GM19023 (cell line): ENCODE results near the gene PHF21B.

Experiments
- ATAC-seq: cut with Tn5 transposase; IDR thresholded peaks from one replicate; pipeline ENCODE4 v1.9.1; 2021; ENCODE audit warnings: mild to moderate bottlenecking, moderate library complexity; ENCODE audit not compliant: unreplicated experiment

The PHF21B gene

DNA sequence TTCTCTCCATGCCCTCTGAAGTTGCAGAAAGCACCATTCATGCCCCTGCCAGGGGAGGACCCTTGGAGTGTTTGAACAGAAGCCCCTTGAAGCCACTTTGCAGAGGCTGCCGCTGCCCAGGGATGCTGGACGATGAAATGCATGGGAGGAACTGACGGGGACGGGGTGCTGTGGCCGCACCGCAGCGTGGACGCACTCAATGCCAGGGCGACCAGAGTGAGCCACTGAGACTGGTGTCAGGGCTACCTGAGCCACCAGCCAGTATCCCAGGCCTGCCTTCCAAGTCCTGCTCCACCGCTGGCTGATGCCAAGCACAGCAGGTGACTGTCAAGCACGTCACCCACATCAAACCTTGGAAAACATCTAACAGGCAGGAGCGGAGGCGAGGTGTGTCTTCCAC lies 17.6 kb downstream of the PHF21B start:
- no peak for ATAC-seq

DNA sequence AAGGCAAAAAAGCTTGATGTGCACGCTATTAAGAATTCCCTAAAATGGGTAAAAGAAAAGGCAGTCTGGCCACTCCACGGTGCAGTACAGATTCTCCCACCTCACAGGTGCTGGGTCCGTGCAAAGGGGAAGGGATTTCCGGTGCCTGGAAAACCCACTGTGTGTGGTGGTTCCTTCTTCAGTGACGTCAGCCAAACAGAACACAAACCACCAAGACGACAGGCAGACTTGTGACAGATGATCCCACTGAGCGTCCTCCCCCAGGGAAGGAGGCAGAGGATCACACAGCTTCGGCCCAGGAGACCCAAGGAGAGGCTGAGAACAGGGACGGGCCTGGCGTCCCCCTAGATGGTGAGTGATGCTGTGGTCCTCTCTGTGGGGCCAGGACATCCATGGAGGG lies 18.6 kb downstream of the PHF21B start:
- ATAC-seq = no peak

DNA sequence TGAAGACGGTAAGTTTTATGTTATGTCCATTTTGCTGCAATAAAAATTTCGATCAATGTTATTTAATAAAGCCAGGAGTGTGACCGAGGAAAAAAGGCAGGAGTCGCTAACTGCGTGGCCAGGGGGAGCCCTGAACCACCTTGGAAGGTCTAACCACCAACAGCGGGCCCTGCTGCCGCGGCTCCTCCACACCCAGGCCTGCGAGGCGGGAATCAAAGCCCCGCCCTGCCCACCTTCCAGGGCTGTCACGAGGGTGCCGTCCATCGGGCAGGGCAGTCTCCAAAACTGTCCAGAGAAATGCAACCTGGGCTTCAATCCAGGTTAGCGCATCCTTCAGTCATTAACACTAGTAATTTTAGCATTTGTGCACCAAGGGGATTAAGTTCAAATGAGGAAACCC lies 19.0 kb downstream of the PHF21B start:
- no peak for ATAC-seq

- no peak for ATAC-seq
Measured at GRCh38 chr22:44990328-44990727, 19.5 kb downstream of the PHF21B start.

DNA sequence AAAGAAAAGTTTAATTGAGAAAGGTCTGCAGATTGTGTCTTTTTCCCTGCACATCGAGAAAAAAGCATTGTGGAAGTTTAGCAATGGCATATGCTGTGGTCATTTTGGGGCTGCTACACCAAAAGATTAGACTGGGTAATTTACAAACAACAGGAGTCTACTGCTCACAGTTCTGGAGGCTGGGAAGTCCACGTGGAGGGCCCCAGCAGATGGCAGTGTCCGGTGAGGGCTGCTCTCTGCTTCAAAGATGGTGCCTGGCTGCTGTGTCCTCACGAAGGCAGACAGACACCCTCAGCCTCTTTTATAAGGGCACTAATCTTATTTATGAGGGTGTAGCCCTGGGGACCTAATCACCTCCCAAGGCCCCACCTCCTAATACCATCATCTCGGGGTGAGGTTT lies 21.1 kb downstream of the PHF21B start:
- no peak for ATAC-seq

DNA sequence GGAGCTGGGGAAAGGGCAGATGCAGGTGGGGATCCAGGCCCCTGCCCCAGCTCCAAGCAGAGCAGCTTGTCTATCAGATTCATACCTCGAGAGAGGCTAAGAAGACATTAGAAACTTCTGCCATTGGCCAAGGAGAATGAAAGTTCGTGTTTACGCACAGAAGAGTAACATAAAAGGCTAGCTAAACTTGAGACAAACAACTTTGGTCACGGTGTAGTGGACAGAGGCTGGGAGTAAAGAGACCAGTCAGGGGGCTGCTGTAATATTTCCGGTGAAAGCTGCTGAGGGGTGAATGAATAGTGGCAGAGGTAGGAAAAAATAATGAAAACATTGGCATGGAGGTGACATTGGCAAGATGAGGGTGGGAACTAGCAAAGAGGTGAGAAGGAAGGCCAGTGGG lies 22.9 kb downstream of the PHF21B start:
- no peak for ATAC-seq

DNA sequence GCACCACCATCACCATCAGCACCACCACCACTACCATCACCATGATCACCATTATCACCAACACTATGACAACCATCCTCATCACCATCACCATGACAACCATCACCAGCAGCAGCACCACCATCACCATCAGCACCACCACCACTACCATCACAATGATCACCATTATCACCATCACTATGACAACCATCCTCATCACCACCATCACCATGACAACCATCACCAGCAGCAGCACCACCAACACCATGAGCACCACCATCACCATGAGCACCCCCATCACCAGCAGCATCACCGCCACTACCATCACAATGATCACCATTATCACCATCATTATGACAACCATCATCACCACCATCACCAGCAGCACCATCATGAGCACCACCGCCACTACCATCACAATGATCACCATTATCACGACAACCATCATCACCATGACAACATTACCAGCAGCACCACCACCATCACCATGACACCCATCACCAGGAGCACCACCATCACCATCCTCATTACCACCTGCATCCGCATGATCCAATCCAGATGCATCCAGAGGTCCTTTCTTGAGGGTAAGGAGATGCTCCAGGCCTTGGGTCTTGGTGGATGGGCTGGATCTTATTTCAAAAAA lies 23.8 kb downstream of the PHF21B start:
- ATAC-seq = no peak

- ATAC-seq = no peak
Measured at GRCh38 chr22:44983878-44984482, 25.8 kb downstream of the PHF21B start.

GRCh38 chr22:44982445-44982844 lies 27.4 kb downstream of the PHF21B start:
- no peak for ATAC-seq

GRCh38 chr22:44981857-44982256 lies 27.9 kb downstream of the PHF21B start:
- no peak for ATAC-seq

- no peak for ATAC-seq
Measured at GRCh38 chr22:44979154-44979553, 30.7 kb downstream of the PHF21B start.

GRCh38 chr22:44975427-44976262 lies 34.2 kb downstream of the PHF21B start:
- no peak for ATAC-seq

- ATAC-seq = no peak
Measured at GRCh38 chr22:44974454-44974853, 35.4 kb downstream of the PHF21B start.

DNA sequence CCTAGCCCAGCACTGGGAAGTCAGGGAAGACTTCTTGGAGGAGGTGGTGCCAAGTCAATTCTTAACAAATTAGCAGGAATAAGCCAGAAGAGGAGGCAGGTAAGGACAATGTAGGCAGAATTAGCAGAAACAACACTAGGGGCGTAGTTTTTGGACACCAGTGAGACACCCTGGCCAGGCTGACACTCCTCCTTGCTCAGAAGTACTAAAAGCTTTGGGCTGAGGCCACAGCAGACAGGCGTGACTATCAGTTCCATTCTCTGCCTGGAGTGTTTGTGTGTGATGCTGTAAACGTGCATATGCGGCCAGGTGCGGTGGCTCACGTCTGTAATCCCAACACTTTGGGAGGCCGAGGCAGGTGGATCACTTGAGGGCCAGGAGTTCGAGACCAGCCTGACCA lies 36.0 kb downstream of the PHF21B start:
- no peak for ATAC-seq

- ATAC-seq = no peak
Measured at GRCh38 chr22:44972363-44973083, 37.3 kb downstream of the PHF21B start.

DNA sequence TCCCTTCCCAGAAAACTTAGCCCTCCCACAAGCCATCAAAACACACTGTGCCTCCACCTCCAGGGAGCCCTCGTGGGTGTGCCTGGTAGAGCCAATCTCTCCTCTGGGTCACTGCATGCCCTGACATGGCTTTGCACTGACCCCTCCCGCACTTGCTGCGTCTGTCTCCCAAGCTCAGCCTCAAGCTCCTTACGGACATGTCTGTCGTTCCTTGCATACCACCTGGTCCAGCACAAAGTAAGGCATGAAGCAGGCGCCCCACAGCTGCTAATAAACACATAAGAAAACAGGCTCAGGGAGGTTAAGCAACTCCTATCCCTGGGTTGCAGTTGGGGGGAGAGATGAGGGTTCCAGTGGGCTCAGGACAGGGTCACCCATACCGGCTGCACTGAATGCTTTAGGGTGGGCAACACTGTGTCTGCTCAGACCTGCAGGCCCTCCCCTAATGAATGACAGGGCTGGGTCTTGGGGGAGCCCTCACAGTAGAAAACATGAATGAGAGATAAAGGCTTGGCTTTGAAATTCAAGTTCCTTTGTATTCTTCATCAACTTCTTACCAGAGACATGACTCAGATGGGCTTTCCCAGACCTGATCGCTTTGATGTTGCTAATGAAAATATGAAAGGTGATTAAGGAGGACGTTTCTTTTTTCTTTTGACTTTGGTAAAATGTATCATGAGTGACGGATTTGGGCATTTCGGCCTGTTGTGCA lies 38.0 kb downstream of the PHF21B start:
- no peak for ATAC-seq

DNA sequence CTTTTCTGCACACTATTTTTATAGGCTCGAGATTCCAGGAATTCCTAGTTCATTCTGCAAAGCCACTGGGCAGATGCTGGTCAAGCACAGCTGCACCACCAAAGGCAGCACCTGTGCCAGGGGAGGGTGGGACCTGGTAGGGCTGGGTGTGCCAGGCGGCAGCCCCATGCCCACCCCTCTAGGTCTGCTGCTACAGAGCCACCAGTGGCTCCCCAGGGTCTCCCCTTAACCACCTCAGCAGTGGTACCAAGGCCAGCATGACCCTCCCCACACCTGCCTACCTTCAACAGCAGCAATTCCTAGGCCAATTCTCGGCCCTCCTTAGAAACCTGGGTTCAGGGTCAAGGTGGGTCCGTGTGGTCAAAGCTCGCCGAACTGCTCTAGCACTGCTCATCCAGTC lies 39.5 kb downstream of the PHF21B start:
- no peak for ATAC-seq

- ATAC-seq = no peak
Measured at GRCh38 chr22:44969817-44970216, 40.0 kb downstream of the PHF21B start.

GRCh38 chr22:44968736-44969135 lies 41.1 kb downstream of the PHF21B start:
- ATAC-seq = no peak

DNA sequence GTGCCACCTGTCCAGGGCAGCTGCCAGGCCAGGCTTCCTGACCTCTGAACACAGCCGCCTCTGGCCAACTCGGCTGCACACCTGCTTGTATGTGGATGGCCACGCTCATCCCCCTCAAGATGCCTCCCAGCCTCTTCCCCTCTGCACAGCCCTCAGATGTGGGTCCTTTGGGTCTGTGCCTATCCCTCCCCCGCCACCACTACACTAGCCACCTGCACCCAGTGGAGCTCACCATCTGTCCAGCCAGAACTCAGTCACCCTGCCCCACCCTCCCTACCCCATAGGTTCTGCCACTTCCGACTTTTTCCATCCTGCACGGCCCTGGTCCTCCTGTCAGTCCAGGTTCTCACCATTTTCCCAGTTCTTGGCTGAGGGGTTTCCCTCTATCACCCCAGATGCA lies 44.6 kb downstream of the PHF21B start:
- no peak for ATAC-seq

GRCh38 chr22:44964722-44965078 lies 45.1 kb downstream of the PHF21B start:
- no peak for ATAC-seq
